Activated CD8-positive, alpha-beta T cell treated with anti-CD3 and anti-CD28 coated beads for 36 hours (primary cell): ENCODE results near the gene ZMYND11. TPM values are rescaled to one million over a fixed set of nuclear protein-coding genes. Genes with fewer than 3 reads are reported as not detected.

ENCODE experiments used
- ATAC-seq: fragments of 200-7000 bp; cut with Tn5 transposase; one replicate; pipeline ENCODE4 v1.10.0; 2021; ENCODE audit warnings: mild to moderate bottlenecking, moderate library complexity
- CTCF ChIA-PET: fragments of 350-600 bp; sonication (Branson Sonifier 250); formaldehyde crosslinking; loops from one replicate; lab custom pipeline; 2021; ENCODE audit warnings: antibody characterized with exemption; lab: Charles Lee
- POLR2A ChIA-PET: fragments of 350-600 bp; sonication (Branson Sonifier 250); formaldehyde crosslinking; loops from one replicate; lab custom pipeline; 2021; ENCODE audit warnings: antibody characterized with exemption; lab: Charles Lee
- DNase-seq: peaks from one replicate; pipeline ENCODE4 v3.0.0-alpha.2; 2020
- H3K27ac Mint-ChIP-seq: one replicate; pipeline ENCODE4 v1.8.0; 2021; ENCODE audit warnings: mild to moderate bottlenecking, mixed read lengths
- H3K27me3 Mint-ChIP-seq: one replicate; pipeline ENCODE4 v1.8.0; 2021; ENCODE audit warnings: mixed read lengths
- H3K36me3 Mint-ChIP-seq: one replicate; pipeline ENCODE4 v1.8.0; 2021; ENCODE audit warnings: low read depth, mixed read lengths
- H3K4me1 Mint-ChIP-seq: one replicate; pipeline ENCODE4 v1.8.0; 2021; ENCODE audit warnings: low read depth, mixed read lengths
- H3K4me3 Mint-ChIP-seq: one replicate; pipeline ENCODE4 v1.8.0; 2021; ENCODE audit warnings: mild to moderate bottlenecking, moderate library complexity, mixed read lengths
- H3K9me3 Mint-ChIP-seq: one replicate; pipeline ENCODE4 v1.8.0; 2021; ENCODE audit warnings: mixed read lengths
- intact Hi-C: fragments of 100-400 bp; cut with micrococcal nuclease; formaldehyde crosslinking; loops from one replicate; pipeline ENCODE4 v1.10.0; 2022
- total RNA-seq, 2 experiments: library from RNA; stranded (reverse); gene quantifications; one replicate each; pipeline ENCODE4 v1.2.3, GENCODE V29; 2021
- TF ChIP-seq, protein P1 (sequence below): fragments of 200-600 bp; IDR thresholded peaks from one replicate; pipeline ENCODE4 v1.8.0; 2022; ENCODE audit warnings: antibody characterized with exemption, mild to moderate bottlenecking

Gene ZMYND11
- total RNA-seq, 2 experiments from 2014 or later, result 14.9 to 16.8 TPM

DNA sequence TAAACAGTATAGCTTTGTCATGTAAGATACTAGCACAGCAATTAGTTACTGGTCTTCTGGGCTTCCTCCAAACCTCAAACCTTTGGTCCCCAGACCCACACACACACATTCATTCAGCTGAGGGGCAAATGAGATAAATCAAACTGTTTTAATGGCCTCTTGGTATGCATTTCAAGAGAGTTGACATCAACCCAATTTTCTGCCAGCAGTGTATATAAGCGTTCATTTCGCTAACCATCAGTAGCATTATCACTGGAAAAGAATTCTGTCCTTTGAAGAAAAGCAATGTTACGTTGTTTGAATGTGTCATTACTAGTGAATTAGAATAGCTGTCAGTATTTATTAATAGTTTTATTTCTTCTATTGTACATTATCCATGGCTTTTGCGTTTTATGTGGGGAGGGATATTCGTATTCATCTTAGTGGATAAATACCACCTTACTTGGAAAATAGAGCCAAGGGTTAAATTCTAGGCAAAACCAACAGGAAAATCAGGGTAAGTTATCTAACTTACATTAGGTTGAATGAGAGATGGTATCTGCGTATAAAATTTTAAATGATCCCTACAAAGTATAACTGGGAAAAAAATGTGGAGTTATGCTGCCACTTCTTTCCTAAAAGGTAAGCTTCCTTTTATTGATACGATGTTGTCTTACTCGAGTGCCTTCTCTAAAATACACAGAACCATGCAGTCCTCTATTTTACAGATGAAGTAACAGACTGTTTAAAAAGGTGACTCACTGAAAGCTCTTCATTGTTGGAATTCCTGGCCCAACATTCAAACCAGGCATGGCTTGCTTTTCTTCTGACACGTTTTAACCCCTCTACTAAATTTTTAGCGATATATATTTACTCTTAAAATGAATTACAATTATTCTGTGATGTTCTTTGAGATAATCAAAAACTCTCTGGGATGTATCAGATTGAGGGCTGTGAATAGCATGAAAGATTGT is 2.0 kb upstream of the ZMYND11 start:
- peaks cover 34% of the 10 kb centered on the region for H3K4me1 Mint-ChIP-seq
- no peak for DNase-seq
- peak overlapping the region; percentile 88 for H3K4me3 Mint-ChIP-seq
- H3K27ac Mint-ChIP-seq, result no peak overlapping the region
- H3K36me3 Mint-ChIP-seq, result no peaks in the 10 kb centered on the region
- TF ChIP-seq, protein P1, sequence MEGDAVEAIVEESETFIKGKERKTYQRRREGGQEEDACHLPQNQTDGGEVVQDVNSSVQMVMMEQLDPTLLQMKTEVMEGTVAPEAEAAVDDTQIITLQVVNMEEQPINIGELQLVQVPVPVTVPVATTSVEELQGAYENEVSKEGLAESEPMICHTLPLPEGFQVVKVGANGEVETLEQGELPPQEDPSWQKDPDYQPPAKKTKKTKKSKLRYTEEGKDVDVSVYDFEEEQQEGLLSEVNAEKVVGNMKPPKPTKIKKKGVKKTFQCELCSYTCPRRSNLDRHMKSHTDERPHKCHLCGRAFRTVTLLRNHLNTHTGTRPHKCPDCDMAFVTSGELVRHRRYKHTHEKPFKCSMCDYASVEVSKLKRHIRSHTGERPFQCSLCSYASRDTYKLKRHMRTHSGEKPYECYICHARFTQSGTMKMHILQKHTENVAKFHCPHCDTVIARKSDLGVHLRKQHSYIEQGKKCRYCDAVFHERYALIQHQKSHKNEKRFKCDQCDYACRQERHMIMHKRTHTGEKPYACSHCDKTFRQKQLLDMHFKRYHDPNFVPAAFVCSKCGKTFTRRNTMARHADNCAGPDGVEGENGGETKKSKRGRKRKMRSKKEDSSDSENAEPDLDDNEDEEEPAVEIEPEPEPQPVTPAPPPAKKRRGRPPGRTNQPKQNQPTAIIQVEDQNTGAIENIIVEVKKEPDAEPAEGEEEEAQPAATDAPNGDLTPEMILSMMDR, result no peak
- intact Hi-C loops, result no loop called here
- H3K9me3 Mint-ChIP-seq, result no peaks in the 10 kb centered on the region
- ChIA-PET CTCF (interaction anchor here (0.7 to 1.1 kb wide), 2 partner anchors 8 to 98 kb away, joined by 3 to 4 read pairs; no protein-coding TSS in a partner anchor), POLR2A (interaction anchor here (0.6 to 1.7 kb wide), 3 partner anchors 9 to 318 kb away, joined by 3 to 7 read pairs (median 3); no protein-coding TSS in a partner anchor)
- H3K27me3 Mint-ChIP-seq, result no peaks in the 10 kb centered on the region
- ATAC-seq, result no peak

DNA sequence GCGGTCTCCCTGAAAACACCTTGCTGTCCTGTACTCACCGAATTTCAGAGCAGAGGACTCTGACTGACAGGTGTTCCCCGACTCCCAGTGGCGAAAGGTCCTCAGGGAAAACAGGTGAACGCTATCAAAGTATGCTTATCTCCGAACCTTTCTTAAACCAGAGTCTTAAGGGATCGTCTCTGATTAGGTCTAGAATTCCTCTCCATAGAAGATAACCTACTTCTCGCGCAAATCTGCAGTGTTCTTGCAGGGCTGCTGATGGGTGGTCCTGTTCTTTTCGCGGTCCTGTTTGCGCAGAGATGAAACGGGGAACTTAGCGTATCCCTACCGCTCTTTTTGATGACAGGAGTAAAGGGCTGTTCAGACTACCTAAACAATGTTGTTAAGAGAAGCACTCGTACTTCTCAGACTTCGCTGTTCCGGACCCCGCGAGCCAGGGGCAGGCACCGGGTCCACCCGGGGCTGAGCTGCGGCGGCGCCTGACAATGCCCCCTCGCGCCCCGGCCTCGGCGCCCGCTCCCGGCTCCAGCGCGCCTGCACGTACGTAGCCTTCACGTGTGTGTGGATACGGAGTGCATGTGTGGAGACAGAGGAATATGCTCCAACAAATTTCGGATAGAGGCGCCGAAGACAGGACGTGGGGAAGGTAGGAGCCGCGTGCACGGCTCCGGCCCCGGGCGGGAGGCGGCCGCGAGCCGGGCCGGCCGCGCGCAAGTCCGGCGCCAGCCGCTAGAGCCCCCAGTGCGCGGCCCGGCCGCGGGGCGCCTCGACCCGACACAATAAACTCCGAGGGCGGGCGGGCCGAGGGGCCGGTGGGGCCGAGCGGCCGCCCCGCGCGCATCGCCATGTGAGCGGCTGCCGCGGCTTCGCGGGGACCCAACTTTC is 766 bp upstream of the ZMYND11 start:
- TF ChIP-seq, protein P1, result no peak
- intact Hi-C loops, result no loop called here
- ChIA-PET POLR2A (interaction anchor here (1.7 kb wide), 1 partner anchor 8 kb away, joined by 7 read pairs; no protein-coding TSS in a partner anchor), CTCF (no interaction called here)
- ATAC-seq (peak; percentile 11), DNase-seq (peak; percentile 37)
- peak overlapping the region; percentile 88 for H3K4me3 Mint-ChIP-seq
- no peaks in the 10 kb centered on the region for H3K36me3 Mint-ChIP-seq
- H3K27me3 Mint-ChIP-seq, result no peaks in the 10 kb centered on the region
- H3K27ac Mint-ChIP-seq, result peak overlapping the region; percentile 92
- peaks cover 40% of the 10 kb centered on the region for H3K4me1 Mint-ChIP-seq
- H3K9me3 Mint-ChIP-seq, result no peaks in the 10 kb centered on the region

DNA sequence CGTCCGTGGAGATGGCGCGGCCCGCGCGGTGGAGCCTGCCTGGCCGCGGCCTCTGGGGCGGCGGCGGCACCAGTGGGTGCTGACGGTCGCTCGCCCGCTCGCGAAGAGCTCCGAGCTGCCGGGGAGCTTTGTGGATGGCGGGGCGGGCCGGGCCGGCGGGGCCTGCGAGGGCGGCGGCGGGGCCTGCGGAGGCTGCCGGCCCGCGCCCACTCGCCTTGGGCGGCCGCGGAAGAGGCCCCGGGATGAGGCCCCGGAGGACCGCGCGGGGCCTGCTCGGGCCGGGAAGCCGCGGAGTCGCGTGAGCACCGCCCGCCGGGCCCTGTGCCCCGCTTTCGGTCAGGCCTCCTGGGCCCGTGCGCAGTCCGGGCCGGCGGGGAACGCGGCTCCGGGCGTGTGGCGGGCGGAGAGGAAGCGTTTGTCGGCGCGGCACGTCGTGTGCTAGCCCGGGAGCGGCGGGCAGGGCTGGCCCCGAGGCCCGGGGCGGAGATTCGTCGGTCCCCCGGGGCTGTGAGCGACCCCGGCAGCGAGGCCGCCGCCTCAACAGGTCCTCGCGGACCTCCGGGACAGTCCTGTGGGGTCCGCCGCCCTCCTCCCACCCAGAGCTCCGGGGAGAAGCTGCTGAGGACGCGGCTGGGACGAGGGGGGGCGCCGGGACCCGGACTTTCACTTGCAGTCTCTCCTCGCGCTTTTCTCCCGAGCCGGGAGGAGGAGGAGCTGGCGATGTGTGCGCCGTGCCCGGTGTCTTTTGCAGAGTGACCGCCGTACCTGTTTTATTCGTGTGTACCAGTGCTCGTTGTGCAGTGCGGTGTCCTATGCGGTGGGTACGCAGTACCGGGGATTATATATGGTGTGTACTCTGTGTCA is 578 bp downstream of the ZMYND11 start:
- Mint-ChIP-seq H3K9me3 (no peaks in the 10 kb centered on the region), H3K27ac (peak overlapping the region; percentile 93), H3K36me3 (no peaks in the 10 kb centered on the region), H3K4me3 (peak overlapping the region; percentile 87), H3K27me3 (no peaks in the 10 kb centered on the region), H3K4me1 (peaks cover 41% of the 10 kb centered on the region)
- ATAC-seq (peak; percentile 26), DNase-seq (peak; percentile 70)
- intact Hi-C loops, result no loop called here
- TF ChIP-seq, protein P1, result no peak
- CTCF ChIA-PET, result interaction anchor here (0.6 to 1.9 kb wide), 3 partner anchors 16 to 95 kb away, joined by 3 to 6 read pairs (median 4); no protein-coding TSS in a partner anchor
- POLR2A ChIA-PET, result interaction anchor here (0.6 to 1.8 kb wide), 7 partner anchors 8 to 852 kb away, joined by 3 to 7 read pairs (median 4); no protein-coding TSS in a partner anchor

DNA sequence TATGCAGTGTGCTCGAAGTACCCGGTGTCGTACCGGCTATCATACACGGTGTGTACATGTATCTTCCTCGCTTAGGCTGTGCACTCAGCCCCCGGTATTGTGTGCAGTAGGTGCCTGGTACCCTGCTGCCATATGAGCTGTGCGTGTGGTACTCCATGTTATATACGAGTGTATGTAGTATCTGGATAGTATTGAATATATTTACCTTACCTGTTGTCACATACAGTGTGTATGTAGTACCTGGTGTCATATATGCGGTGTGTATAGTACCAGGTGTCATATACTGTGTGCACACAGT is 1.2 kb downstream of the ZMYND11 start:
- ChIA-PET POLR2A (interaction anchor here (0.6 to 1.8 kb wide), 7 partner anchors 8 to 851 kb away, joined by 3 to 7 read pairs (median 4); no protein-coding TSS in a partner anchor), CTCF (interaction anchor here (0.6 to 1.9 kb wide), 3 partner anchors 15 to 94 kb away, joined by 3 to 6 read pairs (median 4); no protein-coding TSS in a partner anchor)
- peak overlapping the region; percentile 87 for H3K4me3 Mint-ChIP-seq
- peak; percentile 38 for ATAC-seq
- H3K9me3 Mint-ChIP-seq, result no peaks in the 10 kb centered on the region
- TF ChIP-seq, protein P1, result no peak
- H3K27me3 Mint-ChIP-seq, result no peaks in the 10 kb centered on the region
- peaks cover 46% of the 10 kb centered on the region for H3K4me1 Mint-ChIP-seq
- DNase-seq, result no peak
- intact Hi-C loops, result no loop called here
- H3K27ac Mint-ChIP-seq, result peak overlapping the region; percentile 93
- H3K36me3 Mint-ChIP-seq, result no peaks in the 10 kb centered on the region
